ENCODE results near the gene USP51.
"Not testable (repeated sequence)": the region's sequence is repeated elsewhere in the genome, so short reads cannot be mapped to it uniquely, and the experiment has no call there.

GRCh38 chrX:55507699-55508098 is 18.1 kb upstream of the USP51 start:
- not testable (repeated sequence) for TF ChIP-seq POLR2A (IDR thresholded peaks at IDR 0.05; ENCODE audit: low read length); GATA1 (IDR thresholded peaks at IDR 0.05; ENCODE audit: low read depth, low read length)
